ENCODE measurements around the gene GRB10. TPM values are rescaled to one million over a fixed set of nuclear protein-coding genes. Genes with fewer than 3 reads are reported as not detected.

The GRB10 gene
- total and polyA plus RNA-seq, 2 donors (not counting 3 experiments of a cell fraction or from before 2014, with no cell fraction given), result 43.7 to 240 TPM

GRCh38 chr7:50775836-50776235 is 6.9 kb downstream of the GRB10 start:
- ChIA-PET CTCF (interaction anchor here (0.9 kb wide), 1 partner anchor 51 kb away, joined by 3 read pairs; no protein-coding TSS in a partner anchor), POLR2A (no interaction called here)
- no TSS peak for BruUV-seq (replicated peaks)
- FAIRE-seq (no peak), DNase-seq (ENCODE audit: low read depth, low spot score) (no peak)
- Histone ChIP-seq H4K20me1 (replicated peaks; ENCODE audit: control insufficient read depth, extremely low read depth, insufficient read depth, low read length) (peaks cover 12% of the 10 kb centered on the region), H3K4me2 (ENCODE audit: insufficient read depth, low read length) (no peak overlapping the region), H3K9me1 (replicated peaks; ENCODE audit: control insufficient read depth, extremely low read depth, insufficient read depth, low read length) (no peaks in the 10 kb centered on the region), H3K9ac (replicated peaks; ENCODE audit: extremely low read depth, insufficient read depth, low read length) (no peak overlapping the region), H2AFZ (ENCODE audit: low read depth, low read length) (no peak overlapping the region), H3K4me3 (replicated peaks in 1 of 3; ENCODE audit: insufficient read depth in 1 of 3, low read depth in 1 of 3, low read length in 3 of 3) (no peak overlapping the region), H3K4me1 (ENCODE audit: control insufficient read depth, extremely low read depth, insufficient read depth, low read length) (no peaks in the 10 kb centered on the region), H3K36me3 (ENCODE audit: control insufficient read depth in 2 of 2, extremely low read depth in 1 of 2, insufficient read depth in 2 of 2, low read length in 2 of 2) (peaks cover 0 to 5% of the 10 kb centered on the region in 2 experiments), H3K9me3 (replicated peaks; ENCODE audit: control insufficient read depth, insufficient read depth, low read length) (no peaks in the 10 kb centered on the region), H3K79me2 (ENCODE audit: control insufficient read depth, insufficient read depth, low read length) (peaks cover 99% of the 10 kb centered on the region), H3K27me3 (ENCODE audit: control insufficient read depth in 2 of 2, insufficient read depth in 2 of 2, low read length in 2 of 2) (no peaks in the 10 kb centered on the region), H3K27ac (ENCODE audit: insufficient read depth, low read depth, low read length) (no peak overlapping the region)
- TF ChIP-seq MYC (IDR thresholded peaks at IDR 0.05; ENCODE audit: low read depth, low read length) (no peak), EZH2 (IDR thresholded peaks at IDR 0.05; ENCODE audit: borderline replicate concordance, low read depth, low read length, severe bottlenecking) (no peak), POLR2AphosphoS5 (IDR thresholded peaks at IDR 0.05; ENCODE audit: insufficient read depth, low read depth, low read length) (no peak), FOS (IDR thresholded peaks at IDR 0.05; ENCODE audit: borderline replicate concordance, insufficient read depth, low read length) (no peak), POLR2A (IDR thresholded peaks at IDR 0.05; ENCODE audit: low read depth, low read length) (no peak), MAX (IDR thresholded peaks at IDR 0.05; ENCODE audit: insufficient read depth, insufficient read length) (no peak), CTCF (IDR thresholded peaks at IDR 0.05; ENCODE audit: extremely low read depth in 1 of 2, insufficient read depth in 1 of 2, low read depth in 1 of 2, low read length in 2 of 2) (no peak), JUN (IDR thresholded peaks at IDR 0.05; ENCODE audit: borderline replicate concordance, insufficient read depth, insufficient read length, low read depth) (no peak), GATA2 (IDR thresholded peaks at IDR 0.05; ENCODE audit: insufficient read depth, insufficient read length, low read depth, low read length) (no peak)
- intact Hi-C loops (cut with micrococcal nuclease), result no loop called here
- dilution Hi-C loops (cut with MboI; ENCODE audit: extremely low pct_ligation_motif_present, low sequenced_read_pairs), result no loop called here

Data from endothelial cell of umbilical vein (primary cell).